ENCODE measurements around the gene ORC3.

Gene ORC3

DNA sequence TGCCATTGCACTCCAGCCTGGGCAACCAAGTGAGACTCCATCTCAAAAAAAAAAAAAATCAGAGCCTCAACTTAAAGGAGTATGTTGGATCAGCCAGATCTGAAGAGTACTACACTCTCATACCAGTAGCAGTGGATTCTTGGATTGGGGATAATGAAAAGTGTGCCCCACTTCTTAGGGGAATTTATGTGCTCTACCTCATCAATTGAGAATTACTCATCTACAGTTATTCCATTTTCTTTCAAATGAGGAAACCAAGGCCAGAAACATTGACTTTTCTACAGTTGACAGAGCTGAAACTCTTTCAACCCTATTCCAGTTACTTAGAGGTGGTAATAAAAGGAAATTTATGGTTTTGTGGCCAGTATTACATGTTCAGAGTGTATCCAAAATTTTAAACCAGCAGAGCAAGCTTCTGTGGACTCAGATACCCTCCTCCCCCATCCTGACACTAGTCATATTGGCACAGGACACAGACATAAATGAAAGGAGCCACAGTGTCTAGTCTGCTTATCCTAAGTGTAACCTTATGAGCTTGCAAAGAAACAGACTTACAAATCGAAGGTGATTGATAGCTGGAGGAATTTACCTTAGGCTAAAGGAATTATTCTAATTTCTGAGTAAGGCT is 51.2 kb downstream of the ORC3 start:
- no peak for DNase-seq (ENCODE audit: low read depth)
- no peak overlapping the region for H3K4me3 ChIP-seq (ENCODE audit: low read length)
- TF ChIP-seq, protein P1, sequence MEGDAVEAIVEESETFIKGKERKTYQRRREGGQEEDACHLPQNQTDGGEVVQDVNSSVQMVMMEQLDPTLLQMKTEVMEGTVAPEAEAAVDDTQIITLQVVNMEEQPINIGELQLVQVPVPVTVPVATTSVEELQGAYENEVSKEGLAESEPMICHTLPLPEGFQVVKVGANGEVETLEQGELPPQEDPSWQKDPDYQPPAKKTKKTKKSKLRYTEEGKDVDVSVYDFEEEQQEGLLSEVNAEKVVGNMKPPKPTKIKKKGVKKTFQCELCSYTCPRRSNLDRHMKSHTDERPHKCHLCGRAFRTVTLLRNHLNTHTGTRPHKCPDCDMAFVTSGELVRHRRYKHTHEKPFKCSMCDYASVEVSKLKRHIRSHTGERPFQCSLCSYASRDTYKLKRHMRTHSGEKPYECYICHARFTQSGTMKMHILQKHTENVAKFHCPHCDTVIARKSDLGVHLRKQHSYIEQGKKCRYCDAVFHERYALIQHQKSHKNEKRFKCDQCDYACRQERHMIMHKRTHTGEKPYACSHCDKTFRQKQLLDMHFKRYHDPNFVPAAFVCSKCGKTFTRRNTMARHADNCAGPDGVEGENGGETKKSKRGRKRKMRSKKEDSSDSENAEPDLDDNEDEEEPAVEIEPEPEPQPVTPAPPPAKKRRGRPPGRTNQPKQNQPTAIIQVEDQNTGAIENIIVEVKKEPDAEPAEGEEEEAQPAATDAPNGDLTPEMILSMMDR (conservative IDR thresholded peaks at IDR 0.05; ENCODE audit: low read depth, low read length), result no peak

DNA sequence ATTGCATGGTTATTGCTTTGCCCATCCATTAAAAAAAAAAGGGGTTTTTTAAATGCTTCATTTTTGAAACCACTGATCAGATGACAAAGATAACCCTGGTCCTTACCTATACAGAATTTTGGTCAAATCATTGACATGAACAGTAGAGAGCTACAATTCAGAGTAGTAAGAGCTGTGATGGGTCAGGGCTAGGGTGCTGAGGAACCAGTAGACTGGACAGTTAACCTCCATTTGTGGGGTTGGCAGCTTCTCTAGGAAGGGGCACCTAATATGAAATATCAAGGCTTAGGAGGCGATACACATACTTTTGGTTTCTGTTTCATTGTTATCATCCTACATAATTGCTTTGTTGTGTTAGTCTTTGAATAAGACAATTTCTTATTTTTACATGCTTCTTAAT is 55.1 kb downstream of the ORC3 start:
- TF ChIP-seq, protein P1 (conservative IDR thresholded peaks at IDR 0.05; ENCODE audit: low read depth, low read length), result no peak
- no peak for DNase-seq (ENCODE audit: low read depth)
- no peak overlapping the region for H3K4me3 ChIP-seq (ENCODE audit: low read length)

DNA sequence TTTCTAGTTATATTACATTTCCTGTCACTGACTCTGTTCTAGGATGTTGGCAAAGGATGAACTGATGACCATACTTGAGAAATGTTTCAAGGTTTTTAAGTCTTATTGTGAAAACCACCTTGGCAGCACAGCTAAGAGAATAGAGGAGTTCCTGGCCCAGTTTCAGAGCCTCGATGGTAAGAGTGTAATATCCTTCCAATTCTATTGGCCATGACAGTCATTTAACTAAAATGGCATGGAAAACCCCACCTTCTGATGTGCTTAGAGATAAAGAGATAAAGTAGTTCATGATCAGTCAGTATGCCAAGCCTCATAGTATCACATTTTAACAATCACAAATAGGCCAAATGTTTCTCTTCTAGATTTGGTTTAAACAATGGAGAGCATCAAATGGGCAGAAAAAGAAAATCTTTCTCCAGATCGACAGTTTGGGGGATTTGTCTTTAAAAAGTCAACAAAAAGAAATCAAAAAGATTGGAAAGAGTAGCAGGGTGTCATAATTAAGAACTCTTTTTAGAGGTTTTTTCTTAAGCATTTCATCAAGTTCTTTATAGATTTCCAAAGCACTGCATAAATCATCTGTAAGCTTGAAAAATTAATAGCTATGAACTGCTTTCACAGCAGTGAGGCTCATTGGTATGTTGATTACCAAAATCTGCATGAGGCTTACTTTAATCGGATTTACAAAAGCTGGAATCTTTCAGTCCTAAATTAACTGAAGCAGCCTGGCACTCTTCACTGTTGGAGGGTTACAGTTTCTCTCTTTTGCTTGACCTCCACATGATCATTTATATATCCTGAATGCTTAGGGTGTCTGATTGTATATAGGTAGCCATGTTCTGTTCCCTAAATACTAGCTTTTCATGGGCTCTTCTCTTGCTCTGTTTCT is 63.4 kb downstream of the ORC3 start:
- DNase-seq (ENCODE audit: low read depth), result peak; percentile 55
- TF ChIP-seq, protein P1 (conservative IDR thresholded peaks at IDR 0.05; ENCODE audit: low read depth, low read length), result no peak
- H3K4me3 ChIP-seq (ENCODE audit: low read length), result no peak overlapping the region

DNA sequence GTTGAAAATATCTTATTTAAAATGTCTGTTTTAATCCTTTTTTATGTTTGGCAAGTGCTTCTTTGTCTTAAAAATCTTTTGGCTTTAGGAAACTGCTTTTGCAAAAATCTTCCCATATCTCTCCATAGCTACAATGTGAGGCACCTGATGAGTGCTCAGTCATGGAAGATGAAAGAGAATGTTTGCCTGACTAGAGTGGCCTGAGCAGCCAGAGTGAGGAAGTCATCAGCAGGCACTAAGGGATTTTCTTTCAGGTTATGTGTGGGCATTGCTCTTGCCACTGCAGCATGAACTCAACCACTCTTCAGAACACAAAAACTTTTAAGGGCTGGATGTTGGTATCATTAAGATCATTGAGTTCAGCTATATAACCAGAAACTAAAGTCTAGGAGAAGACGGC is 64.2 kb downstream of the ORC3 start:
- no peak for DNase-seq (ENCODE audit: low read depth)
- TF ChIP-seq, protein P1 (conservative IDR thresholded peaks at IDR 0.05; ENCODE audit: low read depth, low read length), result no peak
- H3K4me3 ChIP-seq (ENCODE audit: low read length), result no peak overlapping the region

DNA sequence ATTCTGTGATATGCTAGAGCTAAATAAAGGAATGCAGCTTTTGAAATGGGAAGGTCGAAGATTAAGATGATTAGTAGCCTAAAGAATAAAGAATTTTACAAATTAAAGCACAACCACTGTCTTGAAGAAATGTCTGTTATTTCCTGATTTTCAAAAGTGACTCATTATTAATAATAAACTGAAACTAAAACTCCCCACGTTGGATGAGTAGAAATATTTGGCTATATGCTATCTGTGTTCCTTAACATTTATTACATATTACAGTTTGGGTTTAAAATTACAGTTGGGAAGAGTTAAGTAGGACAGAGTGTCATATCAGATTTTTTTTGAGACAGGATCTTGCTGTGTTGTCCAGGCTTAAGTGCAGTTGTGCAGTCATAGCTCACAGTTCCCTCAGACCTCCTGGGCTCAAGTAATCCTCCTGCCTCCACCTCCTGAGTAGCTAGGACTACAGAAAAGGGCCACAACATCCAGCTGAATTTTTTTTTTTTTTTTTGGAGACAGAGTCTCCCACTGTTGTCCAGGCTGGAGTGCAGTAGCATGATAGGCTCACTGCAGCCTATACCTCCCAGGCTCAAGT is 65.0 kb downstream of the ORC3 start:
- DNase-seq (ENCODE audit: low read depth), result no peak
- H3K4me3 ChIP-seq (ENCODE audit: low read length), result no peak overlapping the region
- TF ChIP-seq, protein P1 (conservative IDR thresholded peaks at IDR 0.05; ENCODE audit: low read depth, low read length), result no peak

DNA sequence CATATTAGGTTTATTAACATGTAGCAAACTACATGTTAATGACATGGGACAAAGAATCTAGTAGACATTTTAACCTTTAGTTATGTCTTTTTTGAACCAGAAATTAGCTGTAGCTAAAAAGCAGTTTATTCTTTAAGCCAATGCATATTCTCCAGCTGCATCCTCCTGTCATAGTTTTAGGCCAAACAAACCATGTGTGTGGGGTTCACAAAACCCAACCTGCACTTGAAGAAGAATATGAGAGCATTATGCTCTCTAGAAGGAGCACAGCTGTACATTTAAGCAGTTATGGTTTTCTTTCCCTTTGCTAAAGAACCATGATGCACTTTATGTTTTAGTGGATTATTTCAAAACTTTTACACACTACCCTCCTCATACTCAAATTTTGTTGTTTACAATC is 65.9 kb downstream of the ORC3 start:
- TF ChIP-seq, protein P1 (conservative IDR thresholded peaks at IDR 0.05; ENCODE audit: low read depth, low read length), result no peak

More for the DNA sequence above, 65.9 kb downstream of the ORC3 start:
- no peak overlapping the region for H3K4me3 ChIP-seq (ENCODE audit: low read length)
- no peak for DNase-seq (ENCODE audit: low read depth)
